ENCODE results near the gene GJA10.

GJA10 gene

GRCh38 chr6:89894169-89894568 is at the start of gene GJA10:
GJA10 (plus strand) TSS chr6:89894469; CDS start chr6:89894469, 0 bp downstream.
- TF ChIP-seq GATA3 (IDR thresholded peaks at IDR 0.05; ENCODE audit: low read depth, low read length) (no peak), GATA2 (IDR thresholded peaks at IDR 0.05; ENCODE audit: low read depth, low read length) (no peak)

GRCh38 chr6:89853068-89853467 is 41.2 kb upstream of the GJA10 start:
- TF ChIP-seq GATA3 (IDR thresholded peaks at IDR 0.05; ENCODE audit: low read depth, low read length) (no peak), GATA2 (IDR thresholded peaks at IDR 0.05; ENCODE audit: low read depth, low read length) (no peak)

GRCh38 chr6:89858041-89858440 is 36.2 kb upstream of the GJA10 start:
- TF ChIP-seq GATA3 (IDR thresholded peaks at IDR 0.05; ENCODE audit: low read depth, low read length) (no peak), GATA2 (IDR thresholded peaks at IDR 0.05; ENCODE audit: low read depth, low read length) (no peak)

- TF ChIP-seq GATA3 (IDR thresholded peaks at IDR 0.05; ENCODE audit: low read depth, low read length), result no peak
- TF ChIP-seq GATA2 (IDR thresholded peaks at IDR 0.05; ENCODE audit: low read depth, low read length), result no peak
These were observed 34.5 kb upstream of the GJA10 start for GRCh38 chr6:89859744-89860143.

- no peak for TF ChIP-seq GATA2 (IDR thresholded peaks at IDR 0.05; ENCODE audit: low read depth, low read length)
- no peak for TF ChIP-seq GATA3 (IDR thresholded peaks at IDR 0.05; ENCODE audit: low read depth, low read length)
These were observed 32.0 kb upstream of the GJA10 start for GRCh38 chr6:89862273-89862672.

- TF ChIP-seq GATA2 (IDR thresholded peaks at IDR 0.05; ENCODE audit: low read depth, low read length) (no peak), GATA3 (IDR thresholded peaks at IDR 0.05; ENCODE audit: low read depth, low read length) (no peak)
These were observed 31.6 kb upstream of the GJA10 start for GRCh38 chr6:89862698-89863097.

- TF ChIP-seq GATA2 (IDR thresholded peaks at IDR 0.05; ENCODE audit: low read depth, low read length) (no peak), GATA3 (IDR thresholded peaks at IDR 0.05; ENCODE audit: low read depth, low read length) (no peak)
These were observed 28.1 kb upstream of the GJA10 start for GRCh38 chr6:89866024-89866678.

- no peak for TF ChIP-seq GATA2 (IDR thresholded peaks at IDR 0.05; ENCODE audit: low read depth, low read length)
These were observed 20.5 kb upstream of the GJA10 start for GRCh38 chr6:89873721-89874120.

- TF ChIP-seq GATA3 (IDR thresholded peaks at IDR 0.05; ENCODE audit: low read depth, low read length) (no peak), GATA2 (IDR thresholded peaks at IDR 0.05; ENCODE audit: low read depth, low read length) (no peak)
These were observed 19.8 kb upstream of the GJA10 start for GRCh38 chr6:89874438-89874837.

- TF ChIP-seq GATA2 (IDR thresholded peaks at IDR 0.05; ENCODE audit: low read depth, low read length) (no peak), GATA3 (IDR thresholded peaks at IDR 0.05; ENCODE audit: low read depth, low read length) (no peak)
These were observed 7.7 kb upstream of the GJA10 start for GRCh38 chr6:89886378-89887120.

GRCh38 chr6:89887452-89888137 is 6.7 kb upstream of the GJA10 start:
- TF ChIP-seq GATA2 (IDR thresholded peaks at IDR 0.05; ENCODE audit: low read depth, low read length), result no peak
- TF ChIP-seq GATA3 (IDR thresholded peaks at IDR 0.05; ENCODE audit: low read depth, low read length), result no peak

- TF ChIP-seq GATA2 (IDR thresholded peaks at IDR 0.05; ENCODE audit: low read depth, low read length) (no peak), GATA3 (IDR thresholded peaks at IDR 0.05; ENCODE audit: low read depth, low read length) (no peak)
These were observed 6.1 kb upstream of the GJA10 start for GRCh38 chr6:89888138-89888514.

- TF ChIP-seq GATA2 (IDR thresholded peaks at IDR 0.05; ENCODE audit: low read depth, low read length) (no peak), GATA3 (IDR thresholded peaks at IDR 0.05; ENCODE audit: low read depth, low read length) (no peak)
These were observed 5.4 kb upstream of the GJA10 start for GRCh38 chr6:89888871-89889270.

GRCh38 chr6:89895276-89895874 is 1.1 kb downstream of the GJA10 start:
- no peak for TF ChIP-seq GATA2 (IDR thresholded peaks at IDR 0.05; ENCODE audit: low read depth, low read length)
- TF ChIP-seq GATA3 (IDR thresholded peaks at IDR 0.05; ENCODE audit: low read depth, low read length), result no peak
